Measurements from ENCODE around the gene FETUB. TPM values are rescaled to one million over a fixed set of nuclear protein-coding genes. Genes with fewer than 3 reads are reported as not detected.

The FETUB gene
- total and polyA plus RNA-seq, 2 of the 8 experiments (the other 6 are each of a cell fraction or from before 2014, with no cell fraction given): 0.15 TPM; not detected in 1

DNA sequence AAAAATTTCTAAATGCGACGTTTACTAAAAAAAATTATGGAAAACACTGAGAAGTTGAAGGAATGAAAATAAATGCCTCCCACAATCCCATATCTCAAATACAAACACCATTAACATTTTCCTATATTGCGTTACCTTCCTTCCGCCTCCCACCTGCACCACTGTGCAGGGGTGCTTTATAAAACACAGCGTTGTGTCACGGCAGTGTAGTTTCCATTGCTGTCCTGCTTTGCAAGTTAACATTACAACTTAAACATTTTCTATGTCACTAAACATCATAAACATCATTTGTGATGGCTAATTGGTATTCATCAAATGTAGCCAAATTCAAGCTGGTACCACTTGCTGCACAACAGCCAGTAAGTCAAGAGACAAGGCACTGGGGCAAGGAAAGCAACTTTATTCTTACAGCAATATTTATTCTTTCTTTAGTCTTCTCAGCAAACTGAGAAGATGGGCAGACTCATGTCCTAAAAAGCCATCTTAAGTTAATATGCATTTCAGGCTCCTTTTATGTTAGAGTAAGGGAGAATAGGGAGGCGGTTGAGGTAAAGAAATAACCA is 12.3 kb upstream of the FETUB start (continued):
- TF ChIP-seq NRF1 (IDR thresholded peaks at IDR 0.05; ENCODE audit: low read depth, low read length): no peak
- TF ChIP-seq, protein P1, sequence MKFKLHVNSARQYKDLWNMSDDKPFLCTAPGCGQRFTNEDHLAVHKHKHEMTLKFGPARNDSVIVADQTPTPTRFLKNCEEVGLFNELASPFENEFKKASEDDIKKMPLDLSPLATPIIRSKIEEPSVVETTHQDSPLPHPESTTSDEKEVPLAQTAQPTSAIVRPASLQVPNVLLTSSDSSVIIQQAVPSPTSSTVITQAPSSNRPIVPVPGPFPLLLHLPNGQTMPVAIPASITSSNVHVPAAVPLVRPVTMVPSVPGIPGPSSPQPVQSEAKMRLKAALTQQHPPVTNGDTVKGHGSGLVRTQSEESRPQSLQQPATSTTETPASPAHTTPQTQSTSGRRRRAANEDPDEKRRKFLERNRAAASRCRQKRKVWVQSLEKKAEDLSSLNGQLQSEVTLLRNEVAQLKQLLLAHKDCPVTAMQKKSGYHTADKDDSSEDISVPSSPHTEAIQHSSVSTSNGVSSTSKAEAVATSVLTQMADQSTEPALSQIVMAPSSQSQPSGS (IDR thresholded peaks at IDR 0.05; ENCODE audit: low read length): no peak
- no peak for TF ChIP-seq CBX5 (IDR thresholded peaks at IDR 0.05; ENCODE audit: low read depth, low read length)
- TF ChIP-seq BRCA1 (IDR thresholded peaks at IDR 0.05; ENCODE audit: low read depth, low read length): no peak
